IgD-negative memory B cell (primary cell): ENCODE results near the gene AVPI1. TPM values are rescaled to one million over a fixed set of nuclear protein-coding genes. Genes with fewer than 3 reads are reported as not detected.

ENCODE experiments used
- polyA plus RNA-seq: library from polyadenylated mRNA; unstranded; fragments of 300-500 nt; fragmentation: Illumina TruSeq; gene quantifications from one replicate; pipeline ENCODE4 v1.2.3, GENCODE V29; 2021

AVPI1 gene
- polyA plus RNA-seq, 1 donor from 2014 or later, result 3.3 TPM

Other genes with a start within 250 kb of the AVPI1 start
- 60.6 TPM for gene EXOSC1, start 241.2 kb downstream of the AVPI1 start, polyA plus RNA-seq
- 23.3 TPM for gene ZDHHC16, start 241.1 kb downstream of the AVPI1 start, polyA plus RNA-seq
- gene MMS19, start 188.8 kb downstream of the AVPI1 start, polyA plus RNA-seq, result 29.1 TPM
- gene UBTD1, start 188.3 kb downstream of the AVPI1 start, polyA plus RNA-seq, result 1.2 TPM
- not detected for gene ANKRD2, start 114.5 kb downstream of the AVPI1 start, polyA plus RNA-seq
- not detected for gene HOGA1, start 102.9 kb downstream of the AVPI1 start, polyA plus RNA-seq
- gene C10orf62, start 97.5 kb downstream of the AVPI1 start, polyA plus RNA-seq, result not detected
- 2.1 TPM for gene MORN4, start 53.7 kb downstream of the AVPI1 start, polyA plus RNA-seq
- gene PI4K2A, start 46.6 kb downstream of the AVPI1 start, polyA plus RNA-seq, result 10.0 TPM
- 0.40 TPM for gene MARVELD1, start 26.5 kb upstream of the AVPI1 start, polyA plus RNA-seq
- gene ZFYVE27, start 49.9 kb upstream of the AVPI1 start, polyA plus RNA-seq, result 35.4 TPM
- not detected for gene SFRP5, start 84.8 kb upstream of the AVPI1 start, polyA plus RNA-seq
- not detected for gene GOLGA7B, start 162.6 kb upstream of the AVPI1 start, polyA plus RNA-seq